NT2/D1 (cell line): ENCODE results near the gene GAK.

Experiments used
- DNase-seq: peaks from one replicate; pipeline ENCODE4 v3.0.0-alpha.2; 2011; ENCODE audit warnings: low read depth, low spot score
- H3K27me3 ChIP-seq: 2 replicates; pipeline ENCODE4 v1.6.0; 2011; ENCODE audit warnings: mild to moderate bottlenecking; ENCODE audit not compliant: insufficient read length, insufficient read depth
- H3K36me3 ChIP-seq: 2 replicates; pipeline ENCODE4 v1.6.1; 2011; ENCODE audit warnings: mild to moderate bottlenecking, low read length, mixed read lengths; ENCODE audit not compliant: insufficient read depth, insufficient read length
- H3K4me1 ChIP-seq: 2 replicates; pipeline ENCODE4 v1.5.1; 2011; ENCODE audit not compliant: insufficient read depth, insufficient read length
- H3K4me3 ChIP-seq: 2 replicates; pipeline ENCODE4 v1.5.1; 2011; ENCODE audit warnings: low read depth; ENCODE audit not compliant: insufficient read length
- H3K9ac ChIP-seq: 2 replicates; pipeline ENCODE4 v1.6.0; 2011; ENCODE audit warnings: low read depth; ENCODE audit not compliant: insufficient read length
- H3K9me3 ChIP-seq: 2 replicates; pipeline ENCODE4 v1.5.1; 2011; ENCODE audit warnings: mild to moderate bottlenecking, low read length; ENCODE audit not compliant: insufficient read depth
- SUZ12 ChIP-seq: IDR thresholded peaks from 2 replicates; pipeline ENCODE4 v1.6.1; 2011; ENCODE audit not compliant: insufficient read length, insufficient read depth; ENCODE audit errors: extremely low read depth
- YY1 ChIP-seq: IDR thresholded peaks from 2 replicates; pipeline ENCODE4 v1.6.1; 2011; ENCODE audit not compliant: insufficient read length, insufficient read depth
- ZNF274 ChIP-seq: IDR thresholded peaks from 2 replicates; pipeline ENCODE4 v1.6.1; 2011; ENCODE audit warnings: mild to moderate bottlenecking, low read depth, low read length

The GAK gene

DNA sequence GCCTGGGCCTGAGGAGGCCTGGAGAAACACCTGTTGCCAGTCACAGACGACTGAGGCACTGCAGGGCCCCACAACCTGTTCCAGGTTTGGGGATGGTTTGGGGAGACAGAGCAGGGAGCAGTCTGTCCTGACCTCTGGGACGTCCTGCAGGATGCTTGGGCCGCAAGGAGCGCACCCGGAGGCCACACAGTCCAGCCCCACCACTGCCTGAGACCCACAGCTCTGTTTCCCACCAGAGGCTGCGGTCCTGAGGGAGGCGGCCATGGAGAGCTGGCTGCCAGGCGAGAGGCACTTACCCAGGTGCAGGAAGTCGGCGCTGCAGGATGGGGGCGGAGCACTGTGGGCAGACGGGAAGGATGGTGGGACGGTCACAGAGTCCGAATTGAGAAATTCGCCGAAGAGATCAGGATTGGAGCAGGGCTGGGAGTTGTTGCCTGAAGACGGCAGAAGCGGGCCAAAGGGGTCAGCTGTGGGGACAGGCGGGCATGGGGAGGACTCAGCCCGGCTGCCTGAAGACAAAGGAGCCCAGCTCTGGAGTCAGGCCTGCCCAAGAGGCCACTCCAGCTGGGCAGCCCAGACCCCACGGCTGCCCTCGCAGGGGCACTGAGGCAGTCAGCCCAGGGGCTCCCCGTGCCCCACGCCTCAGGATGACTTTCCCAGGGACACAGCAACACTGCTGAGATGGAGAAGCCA lies 65.9 kb downstream of the GAK start:
- TF ChIP-seq YY1 (no peak), ZNF274 (no peak), SUZ12 (no peak)
- no peak overlapping the region for H3K4me3 ChIP-seq
- peaks cover 98% of the 10 kb centered on the region for H3K36me3 ChIP-seq

DNA sequence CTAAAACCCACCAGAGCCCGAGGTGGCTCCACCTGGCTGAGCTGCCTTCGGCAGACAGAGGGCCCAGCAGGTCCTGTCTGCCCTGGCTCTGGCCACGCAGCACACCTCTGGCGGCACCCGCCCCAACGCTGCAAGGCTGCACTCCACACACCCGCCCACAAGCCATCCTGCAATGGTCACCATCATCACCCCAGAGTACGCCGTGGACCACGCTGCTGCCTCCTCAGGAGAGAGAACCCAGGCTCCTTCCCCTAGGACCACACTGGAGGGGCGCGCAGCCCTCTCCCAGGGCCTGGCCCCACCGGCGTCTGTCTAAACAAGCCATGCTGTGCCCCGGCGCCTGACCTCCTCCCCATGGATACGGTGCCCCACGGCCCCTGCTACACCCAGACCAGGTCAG lies 66.5 kb downstream of the GAK start:
- Histone ChIP-seq H3K27me3 (no peaks in the 10 kb centered on the region), H3K4me1 (no peaks in the 10 kb centered on the region), H3K4me3 (no peak overlapping the region), H3K9ac (no peak overlapping the region), H3K9me3 (no peaks in the 10 kb centered on the region), H3K36me3 (peaks cover 98% of the 10 kb centered on the region)
- TF ChIP-seq YY1 (no peak), ZNF274 (no peak), SUZ12 (no peak)
- DNase-seq, result no peak

More for the DNA sequence above, 65.9 kb downstream of the GAK start:
- no peak for DNase-seq
- Histone ChIP-seq H3K9ac (no peak overlapping the region), H3K27me3 (no peaks in the 10 kb centered on the region), H3K9me3 (no peaks in the 10 kb centered on the region), H3K4me1 (no peaks in the 10 kb centered on the region)

- H3K36me3 ChIP-seq, result peaks cover 96% of the 10 kb centered on the region
- H3K9me3 ChIP-seq, result no peaks in the 10 kb centered on the region
- H3K4me3 ChIP-seq, result no peak overlapping the region
- DNase-seq, result no peak
- no peak for TF ChIP-seq YY1
- no peak for TF ChIP-seq ZNF274
- no peak for TF ChIP-seq SUZ12
- no peak overlapping the region for H3K9ac ChIP-seq
- no peaks in the 10 kb centered on the region for H3K4me1 ChIP-seq
- no peaks in the 10 kb centered on the region for H3K27me3 ChIP-seq
Observed at GRCh38 chr4:865121-865465, 67.0 kb downstream of the GAK start.

DNA sequence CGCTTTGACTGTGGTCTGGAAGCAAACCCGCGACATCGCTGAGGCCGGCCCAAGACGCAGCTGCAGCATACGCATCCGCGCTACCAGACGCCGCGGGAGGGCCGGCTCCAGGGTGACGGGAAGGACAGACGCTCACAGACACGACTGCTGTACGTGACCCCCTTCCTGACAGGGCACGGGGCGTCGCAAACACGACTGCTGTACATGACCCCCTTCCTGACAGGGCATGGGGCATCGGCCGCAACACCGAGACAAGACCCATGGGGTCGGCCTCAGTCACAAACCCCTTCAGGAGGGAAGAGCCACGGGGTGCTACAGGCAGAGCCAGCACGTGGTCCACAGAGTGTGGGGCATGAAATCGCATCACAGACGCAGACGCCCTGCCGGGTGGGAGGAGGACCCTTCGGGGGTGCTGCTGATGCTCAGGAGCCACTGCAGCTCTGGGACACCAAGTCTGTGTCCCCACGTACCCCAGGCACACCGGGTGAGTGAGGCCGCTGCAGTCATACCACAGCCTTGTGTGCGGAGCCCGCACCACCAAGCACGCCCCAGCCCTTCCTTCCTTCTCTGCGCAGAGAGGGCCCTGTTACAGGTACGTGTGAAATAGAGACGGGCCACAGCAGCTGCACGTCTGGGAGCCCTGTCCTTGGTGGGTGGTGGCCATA lies 67.5 kb downstream of the GAK start:
- Histone ChIP-seq H3K9me3 (no peaks in the 10 kb centered on the region), H3K4me3 (no peak overlapping the region), H3K9ac (no peak overlapping the region), H3K36me3 (peaks cover 96% of the 10 kb centered on the region), H3K4me1 (no peaks in the 10 kb centered on the region), H3K27me3 (no peaks in the 10 kb centered on the region)
- no peak for TF ChIP-seq ZNF274
- TF ChIP-seq YY1, result no peak
- TF ChIP-seq SUZ12, result no peak
- no peak for DNase-seq

DNA sequence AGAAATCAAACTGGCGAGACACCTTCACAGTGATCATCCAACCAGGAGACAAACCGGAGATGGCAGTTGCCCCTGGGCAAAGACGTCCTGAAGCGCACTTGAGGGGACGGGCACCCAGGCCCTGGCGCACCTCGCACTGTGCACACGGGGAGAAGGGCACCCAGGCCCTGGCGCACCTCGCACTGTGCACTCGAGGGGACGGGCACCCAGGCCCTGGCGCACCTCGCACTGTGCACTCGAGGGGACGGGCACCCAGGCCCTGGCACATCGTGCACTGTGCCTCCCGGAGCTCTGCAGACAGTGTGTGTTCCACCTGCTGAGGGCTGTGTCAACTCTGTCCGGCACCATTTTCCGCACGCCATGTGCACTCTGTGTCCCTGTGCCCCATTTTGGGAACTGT lies 71.6 kb downstream of the GAK start:
- H3K4me3 ChIP-seq, result no peak overlapping the region
- H3K4me1 ChIP-seq, result no peaks in the 10 kb centered on the region
- peaks cover 94% of the 10 kb centered on the region for H3K36me3 ChIP-seq
- H3K9ac ChIP-seq, result no peak overlapping the region
- no peaks in the 10 kb centered on the region for H3K27me3 ChIP-seq
- no peak for DNase-seq
- no peaks in the 10 kb centered on the region for H3K9me3 ChIP-seq
- TF ChIP-seq ZNF274, result no peak
- TF ChIP-seq YY1, result no peak
- TF ChIP-seq SUZ12, result no peak

DNA sequence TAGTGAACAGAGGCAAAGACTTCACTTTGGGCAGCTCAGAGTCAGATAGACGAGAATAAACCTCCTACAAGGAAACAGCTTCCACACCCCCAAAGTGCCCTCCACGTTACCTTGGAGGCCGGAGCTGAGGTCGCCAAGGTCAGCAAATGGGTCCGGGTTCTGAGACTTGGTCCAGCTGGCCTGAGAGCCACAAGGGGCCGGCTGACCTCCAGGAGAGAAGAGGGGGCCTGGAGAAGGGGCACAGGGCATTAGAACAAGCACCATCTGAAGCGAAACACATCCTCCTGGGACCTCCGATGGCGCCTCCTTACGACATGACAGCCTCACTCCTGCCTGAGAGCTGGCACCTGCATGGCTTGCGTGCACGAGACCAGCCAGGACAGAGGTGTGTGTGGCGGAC lies 72.6 kb downstream of the GAK start:
- TF ChIP-seq ZNF274, result no peak
- no peak for TF ChIP-seq SUZ12
- TF ChIP-seq YY1, result no peak
- Histone ChIP-seq H3K4me3 (no peak overlapping the region), H3K36me3 (peaks cover 92% of the 10 kb centered on the region), H3K9me3 (no peaks in the 10 kb centered on the region), H3K4me1 (no peaks in the 10 kb centered on the region), H3K27me3 (no peaks in the 10 kb centered on the region), H3K9ac (no peak overlapping the region)
- DNase-seq, result no peak

- Histone ChIP-seq H3K4me3 (no peak overlapping the region), H3K27me3 (no peaks in the 10 kb centered on the region), H3K9me3 (no peaks in the 10 kb centered on the region), H3K9ac (no peak overlapping the region), H3K36me3 (peaks cover 91% of the 10 kb centered on the region), H3K4me1 (no peaks in the 10 kb centered on the region)
- TF ChIP-seq SUZ12 (no peak), ZNF274 (no peak), YY1 (no peak)
- DNase-seq, result no peak
Observed at GRCh38 chr4:858831-859451, 73.2 kb downstream of the GAK start.
